ENCODE data around the gene FAM216B. TPM values are rescaled to one million over a fixed set of nuclear protein-coding genes. Genes with fewer than 3 reads are reported as not detected.

FAM216B gene
- not detected in 2 replicates for total RNA-seq (ENCODE audit: low replicate concordance)

DNA sequence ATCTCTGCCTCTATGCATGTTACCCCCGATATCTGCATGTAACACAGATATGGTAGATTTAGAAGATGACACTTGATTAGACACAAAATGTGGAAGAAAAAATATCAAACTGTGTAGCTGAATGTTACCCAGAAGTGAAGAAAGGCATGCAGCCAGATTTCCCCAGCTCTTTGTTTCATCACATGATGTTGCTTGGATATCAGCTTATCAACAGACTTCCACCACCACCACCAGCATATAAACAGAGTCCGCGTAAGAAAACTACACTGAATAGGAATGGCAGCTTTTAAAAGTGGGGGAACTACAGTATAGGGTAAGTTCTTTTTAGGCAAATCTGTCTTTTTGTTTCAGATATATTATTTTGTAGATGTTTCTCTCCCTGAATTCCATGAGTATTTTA, at the start of gene FAM216B:
Gene FAM216B, plus strand, starts transcription at position 233 of the 400 bp plus-strand sequence. CDS start 2,484 bp downstream, outside the sequence.

Other genes with a start within 250 kb of the FAM216B start
- gene TNFSF11, start 207.4 kb upstream of the FAM216B start, total RNA-seq (ENCODE audit: low replicate concordance) = 0.35 TPM in 1 of 2 replicates, not detected in the other
- gene EPSTI1, start 210.7 kb downstream of the FAM216B start, total RNA-seq (ENCODE audit: low replicate concordance) = 1.1 and 3.5 TPM in 2 replicates
- 17.0 and 20.8 TPM in 2 replicates for gene DNAJC15, start 242.0 kb downstream of the FAM216B start, total RNA-seq (ENCODE audit: low replicate concordance)